Right forelimb (tissue), 1 donor: ENCODE data around the gene SRC.

Source experiments
- DNase-seq: peaks from one replicate; pipeline ENCODE4 v3.0.0-alpha.2; 2018

SRC gene

GRCh38 chr20:37351689-37352607 is 6.0 kb downstream of the SRC start:
- no peak for DNase-seq

- DNase-seq: no peak
Measured at GRCh38 chr20:37352608-37352980, 6.7 kb downstream of the SRC start.

GRCh38 chr20:37353285-37353849 is 7.4 kb downstream of the SRC start:
- no peak for DNase-seq

- DNase-seq: no peak
Measured at GRCh38 chr20:37354210-37355195, 8.6 kb downstream of the SRC start.

GRCh38 chr20:37355252-37356180 is 9.6 kb downstream of the SRC start:
- no peak for DNase-seq

- no peak for DNase-seq
Measured at GRCh38 chr20:37356387-37356786, 10.4 kb downstream of the SRC start.

GRCh38 chr20:37356961-37357371 is 11.0 kb downstream of the SRC start:
- no peak for DNase-seq

- no peak for DNase-seq
Measured at GRCh38 chr20:37357481-37358365, 11.8 kb downstream of the SRC start.

- no peak for DNase-seq
Measured at GRCh38 chr20:37358366-37359150, 12.6 kb downstream of the SRC start.

- DNase-seq: peak; percentile 37
Measured at GRCh38 chr20:37359331-37359730, 13.4 kb downstream of the SRC start.

GRCh38 chr20:37359836-37360235 is 13.9 kb downstream of the SRC start:
- peak; percentile 38 for DNase-seq

- peak; percentile 13 for DNase-seq
Measured at GRCh38 chr20:37360391-37361115, 14.6 kb downstream of the SRC start.

GRCh38 chr20:37361336-37361735 is 15.4 kb downstream of the SRC start:
- DNase-seq: peak; percentile 30

- peak; percentile 31 for DNase-seq
Measured at GRCh38 chr20:37362231-37362792, 16.4 kb downstream of the SRC start.

- DNase-seq: no peak
Measured at GRCh38 chr20:37362821-37363220, 16.9 kb downstream of the SRC start.

- peak; percentile 41 for DNase-seq
Measured at GRCh38 chr20:37363221-37364012, 17.5 kb downstream of the SRC start.

- DNase-seq: peak; percentile 15
Measured at GRCh38 chr20:37364013-37364926, 18.3 kb downstream of the SRC start.
